ENCODE measurements around the gene CAPZA1.

- TF ChIP-seq POLR2A (IDR thresholded peaks at IDR 0.05) (peak; percentile 40 to 58 (median 55)), CTCF (IDR thresholded peaks at IDR 0.05 in 8 of 11, conservative IDR thresholded peaks at IDR 0.05 in 3 of 11) (peak in 1 of 11 experiments; percentile 3)
Measured at GRCh38 chr1:112619518-112620376, at the start of gene CAPZA1.
